ENCODE measurements around the gene ILF3.

DNA sequence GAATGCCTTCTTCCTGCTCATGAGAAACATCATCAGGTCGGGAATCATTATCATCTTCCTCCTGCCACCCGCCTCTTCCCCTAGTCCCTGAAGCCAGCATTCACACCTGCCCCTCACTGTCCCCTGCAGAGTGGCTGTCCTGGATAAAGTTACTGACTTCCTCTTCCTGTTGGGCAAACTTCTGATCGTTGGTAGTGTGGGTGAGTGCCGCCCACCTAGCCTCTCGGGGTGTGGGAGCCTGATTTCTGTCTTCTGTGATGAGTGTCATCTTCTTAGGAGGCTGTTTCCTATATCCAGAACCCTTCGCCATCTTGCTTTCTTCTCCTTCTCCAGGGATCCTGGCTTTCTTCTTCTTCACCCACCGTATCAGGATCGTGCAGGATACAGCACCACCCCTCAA lies 16.3 kb upstream of the ILF3 start:
- TF ChIP-seq, protein P1, sequence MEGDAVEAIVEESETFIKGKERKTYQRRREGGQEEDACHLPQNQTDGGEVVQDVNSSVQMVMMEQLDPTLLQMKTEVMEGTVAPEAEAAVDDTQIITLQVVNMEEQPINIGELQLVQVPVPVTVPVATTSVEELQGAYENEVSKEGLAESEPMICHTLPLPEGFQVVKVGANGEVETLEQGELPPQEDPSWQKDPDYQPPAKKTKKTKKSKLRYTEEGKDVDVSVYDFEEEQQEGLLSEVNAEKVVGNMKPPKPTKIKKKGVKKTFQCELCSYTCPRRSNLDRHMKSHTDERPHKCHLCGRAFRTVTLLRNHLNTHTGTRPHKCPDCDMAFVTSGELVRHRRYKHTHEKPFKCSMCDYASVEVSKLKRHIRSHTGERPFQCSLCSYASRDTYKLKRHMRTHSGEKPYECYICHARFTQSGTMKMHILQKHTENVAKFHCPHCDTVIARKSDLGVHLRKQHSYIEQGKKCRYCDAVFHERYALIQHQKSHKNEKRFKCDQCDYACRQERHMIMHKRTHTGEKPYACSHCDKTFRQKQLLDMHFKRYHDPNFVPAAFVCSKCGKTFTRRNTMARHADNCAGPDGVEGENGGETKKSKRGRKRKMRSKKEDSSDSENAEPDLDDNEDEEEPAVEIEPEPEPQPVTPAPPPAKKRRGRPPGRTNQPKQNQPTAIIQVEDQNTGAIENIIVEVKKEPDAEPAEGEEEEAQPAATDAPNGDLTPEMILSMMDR (IDR thresholded peaks at IDR 0.05): no peak
- no peak for TF ChIP-seq POLR2A (IDR thresholded peaks at IDR 0.05)
